ENCODE data around the gene F5. TPM values are rescaled to one million over a fixed set of nuclear protein-coding genes. Genes with fewer than 3 reads are reported as not detected.

The F5 gene
- total and polyA plus RNA-seq, 10 of the 15 experiments (the other 5 are each of a cell fraction or from before 2014, with no cell fraction given) = under 0.01 to 3.8 (median 0.40) TPM

- FAIRE-seq (no peak), ATAC-seq (peak; percentile 62), DNase-seq (ENCODE audit: low read depth, low spot score) (no peak)
- Histone ChIP-seq H3K27ac (ENCODE audit: control insufficient read depth, insufficient read depth) (no peak overlapping the region), H3K79me2 (ENCODE audit: control insufficient read depth, insufficient read depth, low read length) (no peaks in the 10 kb centered on the region), H3K4me2 (ENCODE audit: control insufficient read depth, insufficient read depth) (no peak overlapping the region; the same call in 1 of the 2 replicates), H3K9me3 (replicated peaks; ENCODE audit: control insufficient read depth, insufficient read depth, low read length) (no peaks in the 10 kb centered on the region), H3K36me3 (ENCODE audit: control insufficient read depth in 2 of 2, insufficient read depth in 2 of 2, low read length in 1 of 2) (no peaks in the 10 kb centered on the region), H2AFZ (ENCODE audit: control insufficient read depth, low read depth, low read length) (peak overlapping the region; percentile 29; the same call in 1 of the 2 replicates), H3K4me1 (ENCODE audit: control insufficient read depth, insufficient read depth, low read length) (peaks cover 10% of the 10 kb centered on the region; the same call in 1 of the 2 replicates), H3K27me3 (replicated peaks in 1 of 2; ENCODE audit: control insufficient read depth in 2 of 2, insufficient read depth in 2 of 2, low read length in 1 of 2) (no peaks in the 10 kb centered on the region), H3K4me3 (no peak overlapping the region), H3K9ac (ENCODE audit: control insufficient read depth, insufficient read depth, low read length) (no peak overlapping the region), H4K20me1 (ENCODE audit: control insufficient read depth, insufficient read depth) (no peaks in the 10 kb centered on the region)
- no TSS peak for BruUV-seq (replicated peaks)
- in situ Hi-C loops (cut with MboI) = no loop called here
- ChIA-PET SMC1A (ENCODE audit: uncharacterized antibody, unreplicated experiment) (interaction anchor here (1.0 to 1.1 kb wide), 2 partner anchors 17 to 18 kb away, joined by 3 read pairs; no protein-coding TSS in a partner anchor), RAD21 (ENCODE audit: unreplicated experiment) (interaction anchor here (0.7 to 1.2 kb wide), 3 partner anchors 18 to 54 kb away, joined by 3 to 4 read pairs (median 3); partner anchors contain the start of gene SLC19A2), CTCF (interaction anchor here (1.0 to 1.9 kb wide), 3 partner anchors 18 to 925 kb away, joined by 3 to 6 read pairs (median 3); partner anchors contain the start of gene SLC19A2), POLR2A (no interaction called here)
- intact Hi-C loops (cut with micrococcal nuclease; ENCODE audit: unreplicated experiment) = loop anchor here (5.0 kb wide), 1 partner anchor 41 kb away; the partner anchor contains the start of gene SLC19A2
- TF ChIP-seq ZNF24 (IDR thresholded peaks at IDR 0.05) (no peak), EED (IDR thresholded peaks at IDR 0.05; ENCODE audit: low read depth) (no peak), HDAC2 (IDR thresholded peaks at IDR 0.05) (no peak), FOXK2 (IDR thresholded peaks at IDR 0.05) (no peak), MEF2A (IDR thresholded peaks at IDR 0.05; ENCODE audit: insufficient read depth, low read depth, low read length) (no peak), BCLAF1 (IDR thresholded peaks at IDR 0.05) (no peak), SMAD1 (IDR thresholded peaks at IDR 0.05; ENCODE audit: low read depth, partially characterized antibody) (no peak), TAF1 (IDR thresholded peaks at IDR 0.05; ENCODE audit: borderline replicate concordance, low read depth, low read length) (no peak)
- WGBS (ENCODE audit: insufficient coverage, insufficient replicate concordance, low lambda C conversion rate, missing lambda C conversion rate) = 34% methylated on average over 9 of the region's 9 CpGs
Observed at GRCh38 chr1:169528215-169529067, 57.8 kb downstream of the F5 start.

Data from GM12878 (cell line).